IPS-20b (cell line): ENCODE measurements around the gene OR10A6.

Experiments
- H3K27ac ChIP-seq: one replicate; pipeline ENCODE4 v1.5.1; 2013; ENCODE audit warnings: low read length
- H3K27me3 ChIP-seq: 2 replicates; pipeline ENCODE4 v1.6.1; 2013; ENCODE audit warnings: mild to moderate bottlenecking, low read length, inconsistent platforms; ENCODE audit not compliant: insufficient read depth
- H3K36me3 ChIP-seq: 2 replicates; pipeline ENCODE4 v1.6.1; 2013; ENCODE audit warnings: low read depth, mild to moderate bottlenecking, inconsistent platforms, low read length, moderate library complexity; ENCODE audit not compliant: insufficient read depth
- H3K4me1 ChIP-seq: 2 replicates; pipeline ENCODE4 v1.6.1; 2013; ENCODE audit warnings: mild to moderate bottlenecking, control low read depth, inconsistent platforms, low read length, moderate library complexity; ENCODE audit not compliant: insufficient read depth
- H3K4me3 ChIP-seq: 2 replicates; pipeline ENCODE4 v1.5.1; 2013; ENCODE audit warnings: mild to moderate bottlenecking, low read length, inconsistent platforms
- H3K9ac ChIP-seq: 2 replicates; pipeline ENCODE4 v1.6.1; 2013; ENCODE audit warnings: low read depth, mild to moderate bottlenecking, inconsistent platforms, low read length, moderate library complexity
- H3K9me3 ChIP-seq: 2 replicates; pipeline ENCODE4 v1.6.1; 2013; ENCODE audit warnings: mild to moderate bottlenecking, low read depth, low read length, inconsistent platforms; ENCODE audit not compliant: insufficient read depth

The OR10A6 gene

GRCh38 chr11:7931168-7931567, at the start of gene OR10A6:
Gene OR10A6, minus strand, starts transcription at chr11:7931268. Its CDS starts 2,606 bp downstream, at chr11:7928662.
- no peak within 1 kb of the TSS for H3K27ac ChIP-seq
- no peak within 1 kb of the TSS for H3K4me3 ChIP-seq
- no peak within 1 kb of the TSS for H3K9ac ChIP-seq
- no peaks in the 10 kb centered on the region for H3K27me3 ChIP-seq
- no peaks in the 10 kb centered on the region for H3K9me3 ChIP-seq
- no peaks in the 10 kb centered on the region for H3K36me3 ChIP-seq
- no peaks in the 10 kb centered on the region for H3K4me1 ChIP-seq

GRCh38 chr11:7977232-7977917, 46.3 kb upstream of the OR10A6 start:
- H3K9me3 ChIP-seq: no peaks in the 10 kb centered on the region
- H3K9ac ChIP-seq: no peak overlapping the region
- H3K4me1 ChIP-seq: peaks cover 5% of the 10 kb centered on the region; the same call in 1 of the 2 replicates
- H3K36me3 ChIP-seq: no peaks in the 10 kb centered on the region
- no peak overlapping the region for H3K27ac ChIP-seq
- H3K27me3 ChIP-seq: no peaks in the 10 kb centered on the region
- H3K4me3 ChIP-seq: no peak overlapping the region

- no peaks in the 10 kb centered on the region for H3K9me3 ChIP-seq
- no peaks in the 10 kb centered on the region for H3K27me3 ChIP-seq
- peaks cover 15% of the 10 kb centered on the region; the same call in 1 of the 2 replicates for H3K4me1 ChIP-seq
- H3K9ac ChIP-seq: no peak overlapping the region
- H3K36me3 ChIP-seq: no peaks in the 10 kb centered on the region
- H3K4me3 ChIP-seq: no peak overlapping the region
- no peak overlapping the region for H3K27ac ChIP-seq
These were observed 43.6 kb upstream of the OR10A6 start for GRCh38 chr11:7974668-7975067.

GRCh38 chr11:7973011-7973410, 41.9 kb upstream of the OR10A6 start:
- H3K36me3 ChIP-seq: no peaks in the 10 kb centered on the region
- no peaks in the 10 kb centered on the region for H3K27me3 ChIP-seq
- peaks cover 15% of the 10 kb centered on the region; the same call in 1 of the 2 replicates for H3K4me1 ChIP-seq
- H3K27ac ChIP-seq: no peak overlapping the region
- H3K4me3 ChIP-seq: no peak overlapping the region
- no peak overlapping the region for H3K9ac ChIP-seq
- H3K9me3 ChIP-seq: no peaks in the 10 kb centered on the region

GRCh38 chr11:7971846-7972245, 40.8 kb upstream of the OR10A6 start:
- Histone ChIP-seq H3K27me3 (no peaks in the 10 kb centered on the region), H3K27ac (no peak overlapping the region), H3K4me1 (peaks cover 9% of the 10 kb centered on the region; the same call in 1 of the 2 replicates), H3K9me3 (no peaks in the 10 kb centered on the region), H3K4me3 (no peak overlapping the region), H3K36me3 (no peaks in the 10 kb centered on the region), H3K9ac (no peak overlapping the region)

GRCh38 chr11:7969756-7970646, 38.9 kb upstream of the OR10A6 start:
- H3K27me3 ChIP-seq: no peaks in the 10 kb centered on the region
- peak overlapping the region; percentile 28; the same call in 1 of the 2 replicates for H3K9ac ChIP-seq
- H3K27ac ChIP-seq: peak overlapping the region; percentile 30
- peak overlapping the region; percentile 39 for H3K4me3 ChIP-seq
- peaks cover 9% of the 10 kb centered on the region; the same call in 1 of the 2 replicates for H3K4me1 ChIP-seq
- H3K9me3 ChIP-seq: no peaks in the 10 kb centered on the region
- no peaks in the 10 kb centered on the region for H3K36me3 ChIP-seq

- Histone ChIP-seq H3K36me3 (no peaks in the 10 kb centered on the region), H3K9ac (no peak overlapping the region), H3K4me3 (no peak overlapping the region), H3K4me1 (peaks cover 9% of the 10 kb centered on the region; the same call in 1 of the 2 replicates), H3K9me3 (no peaks in the 10 kb centered on the region), H3K27me3 (no peaks in the 10 kb centered on the region), H3K27ac (no peak overlapping the region)
These were observed 37.6 kb upstream of the OR10A6 start for GRCh38 chr11:7968686-7969085.

- no peak overlapping the region for H3K27ac ChIP-seq
- H3K4me1 ChIP-seq: peaks cover 9% of the 10 kb centered on the region; the same call in 1 of the 2 replicates
- H3K9me3 ChIP-seq: no peaks in the 10 kb centered on the region
- no peak overlapping the region for H3K4me3 ChIP-seq
- H3K36me3 ChIP-seq: no peaks in the 10 kb centered on the region
- H3K9ac ChIP-seq: no peak overlapping the region
- H3K27me3 ChIP-seq: no peaks in the 10 kb centered on the region
These were observed 36.8 kb upstream of the OR10A6 start for GRCh38 chr11:7967826-7968225.

- Histone ChIP-seq H3K9ac (no peak overlapping the region), H3K4me3 (no peak overlapping the region)
These were observed 36.0 kb upstream of the OR10A6 start for GRCh38 chr11:7967097-7967496.

GRCh38 chr11:7965386-7965785, 34.3 kb upstream of the OR10A6 start, which contains the start of gene NLRP10:
Gene NLRP10, minus strand, starts transcription at chr11:7965447. Its CDS starts 1,952 bp downstream, at chr11:7963495.
- Histone ChIP-seq H3K36me3 (no peaks in the 10 kb centered on the region), H3K4me1 (peaks cover 4% of the 10 kb centered on the region; the same call in 1 of the 2 replicates), H3K9me3 (no peaks in the 10 kb centered on the region), H3K27ac (no peak within 1 kb of the TSS), H3K9ac (no peak within 1 kb of the TSS), H3K4me3 (no peak within 1 kb of the TSS), H3K27me3 (no peaks in the 10 kb centered on the region)

More at GRCh38 chr11:7967097-7967496, 36.0 kb upstream of the OR10A6 start:
- Histone ChIP-seq H3K27me3 (no peaks in the 10 kb centered on the region), H3K36me3 (no peaks in the 10 kb centered on the region), H3K4me1 (peaks cover 9% of the 10 kb centered on the region; the same call in 1 of the 2 replicates), H3K27ac (no peak overlapping the region), H3K9me3 (no peaks in the 10 kb centered on the region)

GRCh38 chr11:7964873-7965272, 33.8 kb upstream of the OR10A6 start:
- H3K9me3 ChIP-seq: no peaks in the 10 kb centered on the region
- H3K4me3 ChIP-seq: no peak overlapping the region
- H3K36me3 ChIP-seq: no peaks in the 10 kb centered on the region
- no peaks in the 10 kb centered on the region for H3K27me3 ChIP-seq
- H3K9ac ChIP-seq: no peak overlapping the region
- no peak overlapping the region for H3K27ac ChIP-seq
- H3K4me1 ChIP-seq: no peaks in the 10 kb centered on the region; the same call in 1 of the 2 replicates
